ENCODE results near the gene MYCBP2. TPM values are rescaled to one million over a fixed set of nuclear protein-coding genes. Genes with fewer than 3 reads are reported as not detected.

MYCBP2 gene
- polyA plus RNA-seq, 1 donor from 2014 or later, result 78.2 TPM

Other genes with a start within 250 kb of the MYCBP2 start
- not detected for gene SCEL, start 208.6 kb upstream of the MYCBP2 start, polyA plus RNA-seq